OCI-LY1 (cell line): ENCODE data around the gene DOCK4.

Experiments used
- CTCF ChIP-seq: fragments of 200-600 bp; sonication (generic), shearing (Covaris generic); IDR thresholded peaks from 2 replicates; pipeline ENCODE4 v1.5.1; 2017; ENCODE audit warnings: mild to moderate bottlenecking, antibody characterized with exemption, low read length, moderate library complexity, mixed read lengths
- EZH2 ChIP-seq: fragments of 200-600 bp; sonication (generic), shearing (Covaris generic); IDR thresholded peaks from 2 replicates; pipeline ENCODE4 v1.8.0; 2017; ENCODE audit warnings: borderline replicate concordance, mixed run types, mild to moderate bottlenecking, antibody characterized with exemption, low read length, moderate library complexity, mixed read lengths

- TF ChIP-seq CTCF (no peak), EZH2 (no peak)
Observed at GRCh38 chr7:111697771-111698170, 508.4 kb downstream of the DOCK4 start.
